IMR-90 (cell line): ENCODE measurements around the gene C6. TPM values are rescaled to one million over a fixed set of nuclear protein-coding genes. Genes with fewer than 3 reads are reported as not detected.
A peak's percentile ranks its signal among the peaks of the same experiment; 100 is the strongest.

Source experiments
- ATAC-seq: fragments of 200-7000 bp; cut with Tn5 transposase; 2 replicates; pipeline ENCODE4 v1.9.1; 2020; ENCODE audit warnings: low read depth, mild to moderate bottlenecking, moderate library complexity
- BruUV-seq: library from RNA; stranded (reverse); fragments of 400-500 nt; replicated peaks from 2 replicates; lab custom pipeline; 2021; lab: Mats Ljungman, UMichigan
- CTCF ChIA-PET: fragments of 300-600 bp; formaldehyde crosslinking; extraction: SDS; loops from one replicate; lab custom pipeline; 2021; ENCODE audit warnings: antibody characterized with exemption; lab: Yijun Ruan, JAX
- POLR2A ChIA-PET: fragments of 300-600 bp; sonication (Branson Sonifier 250); formaldehyde crosslinking; loops from one replicate; lab custom pipeline; 2022; ENCODE audit warnings: antibody characterized with exemption; ENCODE audit not compliant: unreplicated experiment; lab: Charles Lee
- DNase-seq: peaks from one replicate; pipeline ENCODE4 v3.0.0; 2013
- H2AFZ ChIP-seq: replicated peaks from 2 replicates; pipeline ENCODE3; 2013; ENCODE audit warnings: low read length, mild to moderate bottlenecking; ENCODE audit not compliant: poor library complexity
- H2AK5ac ChIP-seq: 2 replicates; pipeline ENCODE4 v1.6.1; 2013; ENCODE audit warnings: low read depth, low read length, inconsistent platforms
- H2AK9ac ChIP-seq: replicated peaks from 2 replicates; pipeline ENCODE3; 2013; ENCODE audit warnings: mild to moderate bottlenecking, low read depth, low read length, moderate library complexity; ENCODE audit not compliant: poor library complexity
- H2BK120ac ChIP-seq: 2 replicates; pipeline ENCODE4 v1.6.1; 2013; ENCODE audit warnings: low read depth, low read length, inconsistent platforms
- H2BK15ac ChIP-seq: 3 replicates; pipeline ENCODE4 v1.6.1; 2013; ENCODE audit warnings: low read depth, low read length, inconsistent platforms
- H2BK20ac ChIP-seq: 2 replicates; pipeline ENCODE4 v1.6.1; 2013; ENCODE audit warnings: low read depth, mild to moderate bottlenecking, inconsistent platforms, low read length, moderate library complexity
- H2BK5ac ChIP-seq: 2 replicates; pipeline ENCODE4 v1.6.1; 2013; ENCODE audit warnings: mild to moderate bottlenecking, low read depth, low read length, inconsistent platforms; ENCODE audit not compliant: poor library complexity, severe bottlenecking
- H3K14ac ChIP-seq: replicated peaks from 2 replicates; pipeline ENCODE4 v1.6.1; 2013; ENCODE audit warnings: low read depth, low read length, inconsistent platforms
- H3K18ac ChIP-seq: 2 replicates; pipeline ENCODE4 v1.6.1; 2013; ENCODE audit warnings: low read depth, low read length, control low read depth
- H3K23ac ChIP-seq: 2 replicates; pipeline ENCODE4 v1.6.1; 2013; ENCODE audit warnings: low read depth, low read length, inconsistent platforms
- H3K27ac ChIP-seq: 2 replicates; pipeline ENCODE4 v1.5.1; 2013; ENCODE audit warnings: mild to moderate bottlenecking, control low read depth, low read length; ENCODE audit not compliant: insufficient read depth
- H3K27me3 ChIP-seq: 2 replicates; pipeline ENCODE4 v1.6.1; 2013; ENCODE audit warnings: low read length; ENCODE audit not compliant: control insufficient read depth, insufficient read depth
- H3K36me3 ChIP-seq: 2 replicates; pipeline ENCODE4 v1.6.1; 2013; ENCODE audit warnings: low read length, mixed read lengths; ENCODE audit not compliant: control insufficient read depth, insufficient read depth
- H3K4ac ChIP-seq: 2 replicates; pipeline ENCODE4 v1.6.1; 2013; ENCODE audit warnings: low read depth, low read length, inconsistent platforms
- H3K4me1 ChIP-seq: 2 replicates; pipeline ENCODE4 v1.6.1; 2013; ENCODE audit warnings: low read length, mixed read lengths; ENCODE audit not compliant: control insufficient read depth, insufficient read depth
- H3K4me2 ChIP-seq: 2 replicates; pipeline ENCODE4 v1.6.1; 2013; ENCODE audit warnings: low read depth, mild to moderate bottlenecking, control low read depth, low read length, moderate library complexity
- H3K4me3 ChIP-seq: 2 replicates; pipeline ENCODE4 v1.5.1; 2013; ENCODE audit warnings: low read depth, mild to moderate bottlenecking, control low read depth, low read length, moderate library complexity; ENCODE audit not compliant: insufficient read depth
- H3K56ac ChIP-seq: 2 replicates; pipeline ENCODE4 v1.6.1; 2013; ENCODE audit warnings: low read length, inconsistent platforms; ENCODE audit not compliant: insufficient read depth; ENCODE audit errors: extremely low read depth
- H3K79me1 ChIP-seq, 2 experiments: 2 replicates each; pipeline ENCODE4 v1.6.1; 2013; ENCODE audit warnings: low read length in 2 of 2, inconsistent platforms in 1 of 2, low read depth in 1 of 2
- H3K9ac ChIP-seq: 2 replicates; pipeline ENCODE4 v1.6.1; 2013; ENCODE audit warnings: low read depth, low read length, control low read depth
- H3K9me1 ChIP-seq: 2 replicates; pipeline ENCODE4 v1.6.1; 2013; ENCODE audit warnings: low read length, inconsistent platforms; ENCODE audit not compliant: insufficient read depth
- H3K9me3 ChIP-seq: 2 replicates; pipeline ENCODE4 v1.6.1; 2013; ENCODE audit warnings: low read length; ENCODE audit not compliant: control insufficient read depth, insufficient read depth
- H4K20me1 ChIP-seq: 2 replicates; pipeline ENCODE4 v1.6.1; 2013; ENCODE audit warnings: low read length, inconsistent platforms; ENCODE audit not compliant: insufficient read depth
- H4K5ac ChIP-seq: 2 replicates; pipeline ENCODE4 v1.6.1; 2013; ENCODE audit warnings: mild to moderate bottlenecking, low read depth, low read length, control low read depth
- H4K8ac ChIP-seq, 2 experiments: 2 replicates each; pipeline ENCODE4 v1.6.1; 2013; ENCODE audit warnings: low read depth in 2 of 2, low read length in 2 of 2, control low read depth in 1 of 2, inconsistent platforms in 1 of 2
- H4K91ac ChIP-seq: 2 replicates; pipeline ENCODE4 v1.6.1; 2013; ENCODE audit warnings: low read depth, low read length, inconsistent platforms; ENCODE audit not compliant: insufficient read depth
- MAZ ChIP-seq: IDR thresholded peaks from 2 replicates; pipeline ENCODE4 v1.6.1; 2012; ENCODE audit warnings: low read depth, mild to moderate bottlenecking, low read length, improper control_type of control experiment, moderate library complexity, borderline replicate concordance
- WGBS, 2 experiments: methylation state at CpG; one replicate each; pipeline versions ENCODE4 v1.1.5 to v1.1.7; 2013; ENCODE audit warnings: missing lambda C conversion rate in 2 of 2; ENCODE audit not compliant: insufficient read length in 1 of 2; ENCODE audit errors: extremely low coverage in 2 of 2; 5-methylcytosine and 5-hydroxymethylcytosine counted together
- dilution Hi-C: fragments of 300-500 bp; cut with HindIII; formaldehyde crosslinking; loops from one replicate; pipeline ENCODE4 v1.14.3; 2018; ENCODE audit warnings: low sequenced_read_pairs; ENCODE audit not compliant: unreplicated experiment
- in situ Hi-C: fragments of 300-500 bp; cut with MboI; formaldehyde crosslinking; loops from 3 replicates; pipeline ENCODE4 v1.14.3; 2019; ENCODE audit warnings: low sequenced_read_pairs, inconsistent platforms, mixed read lengths
- intact Hi-C: fragments of 100-400 bp; cut with micrococcal nuclease; formaldehyde crosslinking; loops from 2 replicates; pipeline ENCODE4 v1.10.0; 2022
- polyA plus RNA-seq, 3 experiments: library from polyadenylated mRNA; depleted of rRNA; stranded (reverse); fragments of >200 nt; gene quantifications; 2 replicates each; pipeline ENCODE4 v1.2.3, GENCODE V29; 2012; ENCODE audit warnings: low replicate concordance in 1 of 3
- total RNA-seq: library from RNA; depleted of rRNA; stranded (reverse); fragments of >200 nt; gene quantifications from 2 replicates; pipeline ENCODE4 v1.2.3, GENCODE V29; 2012

The C6 gene
- total and polyA plus RNA-seq, 2 of the 4 experiments (the other 2 are of a cell fraction): 0.05 to 0.18 TPM

DNA sequence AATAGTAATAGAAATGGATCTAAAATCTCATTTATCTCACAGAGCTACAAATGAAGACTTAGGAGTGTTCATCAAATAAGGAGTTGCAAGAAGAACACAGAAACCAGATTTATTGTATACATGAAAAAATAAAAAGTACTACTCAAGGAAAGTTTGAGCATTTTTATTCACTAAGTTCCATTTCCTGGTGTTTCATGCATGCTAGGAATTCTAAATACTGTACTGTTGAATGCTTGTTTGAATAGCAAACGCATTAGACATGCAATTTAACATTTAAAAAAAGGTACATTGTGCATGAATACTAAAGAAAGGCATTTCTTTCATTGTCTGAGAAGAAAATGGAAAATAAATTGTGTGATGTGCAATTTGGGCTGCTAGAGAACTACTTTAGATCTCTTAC lies 52.1 kb downstream of the C6 start:
- no CpG with 5 or more reads among the region's 1 CpG for WGBS, 2 experiments
- no peak overlapping the region; the same call in 1 of the 2 replicates for H3K14ac ChIP-seq
- H4K20me1 ChIP-seq: no peaks in the 10 kb centered on the region
- H3K4ac ChIP-seq: peak overlapping the region; percentile 96
- peaks cover 0 to 5% of the 10 kb centered on the region in 2 experiments; a peak in 1 of 4 replicates for H3K79me1 ChIP-seq
- peak; percentile 77 for DNase-seq
- H3K9me3 ChIP-seq: no peaks in the 10 kb centered on the region
- CTCF ChIA-PET: interaction anchor here (2.7 kb wide), 1 partner anchor 256 kb away, joined by 10 read pairs; no protein-coding TSS in a partner anchor
- intact Hi-C loops: loop anchor here (2.0 to 10.0 kb wide), 3 partner anchors 46 to 356 kb away; no protein-coding TSS in a partner anchor
- POLR2A ChIA-PET: no interaction called here
- BruUV-seq: no TSS peak
- H3K56ac ChIP-seq: peak overlapping the region; percentile 96; the same call in 1 of the 2 replicates
- H2AK5ac ChIP-seq: no peak overlapping the region
- H3K27ac ChIP-seq: peak overlapping the region; percentile 95
- no peak overlapping the region for H3K9ac ChIP-seq
- peak overlapping the region; percentile 45; the same call in 1 of the 3 replicates for H2BK15ac ChIP-seq
- peak overlapping the region; percentile 95; the same call in 1 of the 2 replicates for H4K91ac ChIP-seq
- no peak for TF ChIP-seq MAZ
- peak overlapping the region; percentile 98 for H2BK20ac ChIP-seq
- H3K36me3 ChIP-seq: no peaks in the 10 kb centered on the region
- H4K5ac ChIP-seq: peak overlapping the region; percentile 99
- H2AK9ac ChIP-seq: no peak overlapping the region
- peak overlapping the region; percentile 81 for H3K4me2 ChIP-seq
- peak overlapping the region; percentile 98 for H2BK5ac ChIP-seq
- peaks cover 6% of the 10 kb centered on the region; the same call in 1 of the 2 replicates for H3K9me1 ChIP-seq
- H3K23ac ChIP-seq: peak overlapping the region; percentile 88; the same call in 1 of the 2 replicates
- in situ Hi-C loops: no loop called here
- H3K18ac ChIP-seq: peak overlapping the region; percentile 100
- H3K4me1 ChIP-seq: peaks cover 12% of the 10 kb centered on the region
- H4K8ac ChIP-seq: peak overlapping the region; percentile 69 to 89; a peak in 3 of 4 replicates
- H3K4me3 ChIP-seq: no peak overlapping the region
- dilution Hi-C loops: no loop called here
- no peak overlapping the region for H2AFZ ChIP-seq
- H2BK120ac ChIP-seq: peak overlapping the region; percentile 99
- ATAC-seq: peak; percentile 89
- H3K27me3 ChIP-seq: no peaks in the 10 kb centered on the region
